H9 (cell line): ENCODE measurements around the gene GLCE. TPM values are rescaled to one million over a fixed set of nuclear protein-coding genes. Genes with fewer than 3 reads are reported as not detected.

ENCODE experiments used
- DNase-seq: peaks from one replicate; pipeline ENCODE4 v3.0.0-alpha.2; 2017
- H2AFZ ChIP-seq: one replicate; pipeline ENCODE4 v1.6.1; 2013; ENCODE audit warnings: mild to moderate bottlenecking, low read length, control low read depth, moderate library complexity
- H2AK5ac ChIP-seq: 2 replicates; pipeline ENCODE4 v1.6.1; 2013; ENCODE audit warnings: low read length, control low read depth, mixed read lengths; ENCODE audit not compliant: insufficient read length
- H2BK120ac ChIP-seq: one replicate; pipeline ENCODE4 v1.6.1; 2013; ENCODE audit warnings: low read depth, mild to moderate bottlenecking, low read length, control low read depth, inconsistent platforms; ENCODE audit not compliant: poor library complexity, severe bottlenecking
- H2BK12ac ChIP-seq: 2 replicates; pipeline ENCODE4 v1.6.1; 2013; ENCODE audit warnings: low read length, control low read depth, mixed read lengths, low read depth; ENCODE audit not compliant: insufficient read length
- H2BK15ac ChIP-seq: 2 replicates; pipeline ENCODE4 v1.6.1; 2013; ENCODE audit warnings: low read depth, low read length, control low read depth
- H2BK20ac ChIP-seq: one replicate; pipeline ENCODE4 v1.6.1; 2013; ENCODE audit warnings: low read depth, mild to moderate bottlenecking, low read length, control low read depth, inconsistent platforms; ENCODE audit not compliant: poor library complexity, severe bottlenecking
- H2BK5ac ChIP-seq: 2 replicates; pipeline ENCODE4 v1.6.1; 2013; ENCODE audit warnings: low read length, control low read depth, mixed read lengths; ENCODE audit not compliant: insufficient read length
- H3K14ac ChIP-seq: 2 replicates; pipeline ENCODE4 v1.6.1; 2013; ENCODE audit warnings: low read length, control low read depth; ENCODE audit not compliant: insufficient read depth
- H3K18ac ChIP-seq: 2 replicates; pipeline ENCODE4 v1.6.1; 2013; ENCODE audit warnings: low read depth, mild to moderate bottlenecking, mixed read lengths, low read length, control low read depth; ENCODE audit not compliant: insufficient read length
- H3K23ac ChIP-seq: 2 replicates; pipeline ENCODE4 v1.6.1; 2013; ENCODE audit warnings: low read length, control low read depth, mixed read lengths, low read depth; ENCODE audit not compliant: insufficient read length
- H3K23me2 ChIP-seq: 2 replicates; pipeline ENCODE4 v1.6.1; 2013; ENCODE audit warnings: low read depth, mild to moderate bottlenecking, mixed read lengths, low read length, control low read depth; ENCODE audit not compliant: insufficient read length, poor library complexity, severe bottlenecking
- H3K27ac ChIP-seq: 2 replicates; pipeline ENCODE4 v1.5.1; 2013; ENCODE audit warnings: low read length, control low read depth, mixed read lengths, low read depth; ENCODE audit not compliant: insufficient read length
- H3K27me3 ChIP-seq: 2 replicates; pipeline ENCODE4 v1.6.1; 2013; ENCODE audit warnings: low read length, control low read depth, inconsistent platforms; ENCODE audit not compliant: insufficient read depth
- H3K4ac ChIP-seq: 2 replicates; pipeline ENCODE4 v1.6.1; 2013; ENCODE audit warnings: low read depth, mild to moderate bottlenecking, control low read depth, inconsistent platforms, low read length, moderate library complexity
- H3K4me1 ChIP-seq: 2 replicates; pipeline ENCODE4 v1.6.1; 2013; ENCODE audit warnings: low read length, control low read depth, inconsistent platforms; ENCODE audit not compliant: insufficient read depth
- H3K4me2 ChIP-seq: 2 replicates; pipeline ENCODE4 v1.6.1; 2013; ENCODE audit warnings: low read length, control low read depth, mixed read lengths; ENCODE audit not compliant: insufficient read length, insufficient read depth
- H3K56ac ChIP-seq: 2 replicates; pipeline ENCODE4 v1.6.1; 2013; ENCODE audit warnings: low read depth, mild to moderate bottlenecking, mixed read lengths, low read length, control low read depth; ENCODE audit not compliant: insufficient read length
- H3K79me1 ChIP-seq: 2 replicates; pipeline ENCODE4 v1.6.1; 2013; ENCODE audit warnings: low read depth, mild to moderate bottlenecking, moderate library complexity, low read length, control low read depth, inconsistent platforms; ENCODE audit not compliant: insufficient read depth, poor library complexity, severe bottlenecking
- H3K79me2 ChIP-seq: 2 replicates; pipeline ENCODE4 v1.6.1; 2013; ENCODE audit warnings: low read length, control low read depth, inconsistent platforms; ENCODE audit not compliant: insufficient read depth
- H3K9ac ChIP-seq: 2 replicates; pipeline ENCODE4 v1.6.1; 2013; ENCODE audit warnings: low read length, control low read depth, mixed read lengths; ENCODE audit not compliant: insufficient read length; ENCODE audit errors: extremely low read depth
- H3K9me3 ChIP-seq: one replicate; pipeline ENCODE4 v1.6.1; 2013; ENCODE audit warnings: low read depth, low read length, inconsistent platforms; ENCODE audit not compliant: control insufficient read depth
- H3T11ph ChIP-seq: one replicate; pipeline ENCODE4 v1.6.1; 2013; ENCODE audit warnings: mild to moderate bottlenecking, low read length, control low read depth, inconsistent platforms
- H4K20me1 ChIP-seq: one replicate; pipeline ENCODE4 v1.6.1; 2013; ENCODE audit not compliant: control insufficient read depth, insufficient read length, insufficient read depth
- H4K5ac ChIP-seq: 2 replicates; pipeline ENCODE4 v1.6.1; 2013; ENCODE audit warnings: low read depth, mild to moderate bottlenecking, mixed read lengths, low read length, control low read depth; ENCODE audit not compliant: insufficient read length
- H4K8ac ChIP-seq: replicated peaks from 2 replicates; pipeline ENCODE4 v1.6.1; 2013; ENCODE audit warnings: low read length, control low read depth, mixed read lengths, low read depth; ENCODE audit not compliant: insufficient read length
- H4K91ac ChIP-seq: 2 replicates; pipeline ENCODE4 v1.6.1; 2013; ENCODE audit warnings: low read depth, mild to moderate bottlenecking, moderate library complexity, mixed read lengths, low read length, control low read depth; ENCODE audit not compliant: insufficient read length
- H3K27ac Mint-ChIP-seq, 3 experiments: 2 replicates in 2 of 3; 3 replicates in 1 of 3; pipeline ENCODE4 v1.8.0; 2020 to 2021; ENCODE audit warnings: mixed read lengths in 3 of 3, mild to moderate bottlenecking in 1 of 3, moderate library complexity in 1 of 3
- H3K27me3 Mint-ChIP-seq: 2 replicates; pipeline ENCODE4 v1.8.0; 2021; ENCODE audit warnings: low read depth, mild to moderate bottlenecking, moderate library complexity, mixed read lengths
- H3K36me3 Mint-ChIP-seq, 3 experiments: 2 replicates in 2 of 3; 3 replicates in 1 of 3; pipeline ENCODE4 v1.8.0; 2020 to 2021; ENCODE audit warnings: low read depth in 3 of 3, mixed read lengths in 3 of 3; ENCODE audit not compliant: insufficient read depth in 1 of 3
- H3K4me1 Mint-ChIP-seq, 2 experiments: 2 replicates each; pipeline ENCODE4 v1.8.0; 2020; ENCODE audit warnings: mixed read lengths in 2 of 2
- H3K4me3 Mint-ChIP-seq, 2 experiments: 2 replicates in 1 of 2; 3 replicates in 1 of 2; pipeline ENCODE4 v1.8.0; 2020 to 2021; ENCODE audit warnings: mild to moderate bottlenecking in 2 of 2, mixed read lengths in 2 of 2, moderate library complexity in 1 of 2
- H3K9me3 Mint-ChIP-seq, 2 experiments: 2 replicates in 1 of 2; 3 replicates in 1 of 2; pipeline ENCODE4 v1.8.0; 2020; ENCODE audit warnings: mild to moderate bottlenecking in 2 of 2, mixed read lengths in 2 of 2, moderate library complexity in 1 of 2
- total RNA-seq: library from RNA; stranded (reverse); gene quantifications from 2 replicates; pipeline ENCODE4 v1.2.1, GENCODE V29; 2021
- TF ChIP-seq, protein P1 (sequence below): fragments of 200-600 bp; sonication (generic); conservative IDR thresholded peaks from 3 replicates; pipeline ENCODE4 v1.8.0; 2021; ENCODE audit warnings: antibody characterized with exemption, mild to moderate bottlenecking

The GLCE gene
- total RNA-seq, 1 experiment from 2014 or later = 12.2 TPM

DNA sequence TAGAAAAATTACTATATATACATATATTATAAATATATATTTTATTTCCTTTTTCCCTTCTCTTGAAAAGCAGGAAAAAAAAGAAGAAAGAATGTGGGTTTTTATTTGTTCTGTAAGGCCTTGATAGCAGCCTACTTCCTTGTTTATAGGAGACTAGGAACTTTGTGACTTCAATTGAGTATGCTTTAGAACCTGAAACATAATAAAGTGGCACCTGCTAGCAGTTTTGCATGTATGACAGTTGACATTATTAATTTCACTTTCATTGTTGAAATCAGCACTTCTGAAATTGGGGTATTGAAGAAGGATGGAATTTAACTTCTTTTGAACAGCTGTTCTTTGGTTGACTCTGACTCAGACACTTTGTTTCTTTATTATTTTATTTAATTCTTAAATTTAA is 56.9 kb downstream of the GLCE start:
- Mint-ChIP-seq H3K27ac (no peak overlapping the region), H3K9me3 (peaks cover 0 to 2% of the 10 kb centered on the region in 2 experiments; a peak in 2 of 5 replicates), H3K27me3 (no peaks in the 10 kb centered on the region), H3K4me1 (no peaks in the 10 kb centered on the region), H3K36me3 (peaks cover 0 to 12% (median 4%) of the 10 kb centered on the region in 3 experiments; a peak in 5 of 7 replicates), H3K4me3 (no peak overlapping the region)
- TF ChIP-seq, protein P1, sequence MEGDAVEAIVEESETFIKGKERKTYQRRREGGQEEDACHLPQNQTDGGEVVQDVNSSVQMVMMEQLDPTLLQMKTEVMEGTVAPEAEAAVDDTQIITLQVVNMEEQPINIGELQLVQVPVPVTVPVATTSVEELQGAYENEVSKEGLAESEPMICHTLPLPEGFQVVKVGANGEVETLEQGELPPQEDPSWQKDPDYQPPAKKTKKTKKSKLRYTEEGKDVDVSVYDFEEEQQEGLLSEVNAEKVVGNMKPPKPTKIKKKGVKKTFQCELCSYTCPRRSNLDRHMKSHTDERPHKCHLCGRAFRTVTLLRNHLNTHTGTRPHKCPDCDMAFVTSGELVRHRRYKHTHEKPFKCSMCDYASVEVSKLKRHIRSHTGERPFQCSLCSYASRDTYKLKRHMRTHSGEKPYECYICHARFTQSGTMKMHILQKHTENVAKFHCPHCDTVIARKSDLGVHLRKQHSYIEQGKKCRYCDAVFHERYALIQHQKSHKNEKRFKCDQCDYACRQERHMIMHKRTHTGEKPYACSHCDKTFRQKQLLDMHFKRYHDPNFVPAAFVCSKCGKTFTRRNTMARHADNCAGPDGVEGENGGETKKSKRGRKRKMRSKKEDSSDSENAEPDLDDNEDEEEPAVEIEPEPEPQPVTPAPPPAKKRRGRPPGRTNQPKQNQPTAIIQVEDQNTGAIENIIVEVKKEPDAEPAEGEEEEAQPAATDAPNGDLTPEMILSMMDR = no peak
- Histone ChIP-seq H3K18ac (no peak overlapping the region), H3K23me2 (no peaks in the 10 kb centered on the region), H4K8ac (no peak overlapping the region), H2BK5ac (no peak overlapping the region), H3K23ac (no peak overlapping the region), H3K27me3 (no peaks in the 10 kb centered on the region), H3K79me1 (no peaks in the 10 kb centered on the region), H3K4ac (no peak overlapping the region), H2BK15ac (no peak overlapping the region), H3K56ac (no peak overlapping the region), H3K4me2 (no peak overlapping the region), H3K9me3 (no peaks in the 10 kb centered on the region), H3K27ac (no peak overlapping the region), H3K79me2 (no peaks in the 10 kb centered on the region), H2BK12ac (no peak overlapping the region), H2AK5ac (no peak overlapping the region), H4K91ac (no peak overlapping the region), H2BK20ac (no peak overlapping the region), H4K5ac (no peak overlapping the region), H2AFZ (no peak overlapping the region), H4K20me1 (no peaks in the 10 kb centered on the region), H3K9ac (no peak overlapping the region), H3K14ac (no peak overlapping the region), H3K4me1 (no peaks in the 10 kb centered on the region), H2BK120ac (no peak overlapping the region), H3T11ph (no peak overlapping the region)
- DNase-seq = no peak
